Measurements from ENCODE around the gene ACE. TPM values are rescaled to one million over a fixed set of nuclear protein-coding genes. Genes with fewer than 3 reads are reported as not detected.

Gene ACE
- total RNA-seq, 1 donor from 2014 or later = 21.4 TPM

GRCh38 chr17:63514974-63515373 lies 38.1 kb downstream of the ACE start:
- DNase-seq (ENCODE audit: low read depth in 2 of 2) = no peak

GRCh38 chr17:63515426-63515825 lies 38.6 kb downstream of the ACE start:
- no peak for DNase-seq (ENCODE audit: low read depth in 2 of 2)

GRCh38 chr17:63516910-63517824 lies 40.3 kb downstream of the ACE start:
- DNase-seq (ENCODE audit: low read depth in 2 of 2) = no peak

GRCh38 chr17:63517825-63518534 lies 41.1 kb downstream of the ACE start:
- DNase-seq (ENCODE audit: low read depth in 2 of 2) = no peak

GRCh38 chr17:63519116-63519881 lies 42.4 kb downstream of the ACE start:
- no peak for DNase-seq (ENCODE audit: low read depth in 2 of 2)

GRCh38 chr17:63519972-63520882 lies 43.4 kb downstream of the ACE start:
- no peak for DNase-seq (ENCODE audit: low read depth in 2 of 2)

GRCh38 chr17:63523253-63523855 lies 46.5 kb downstream of the ACE start, which contains the start of gene KCNH6:
Gene KCNH6 (plus strand): TSS chr17:63523358. CDS start chr17:63523414, 56 bp downstream.
- DNase-seq (ENCODE audit: low read depth in 2 of 2) = no peak

GRCh38 chr17:63524051-63524450 lies 47.2 kb downstream of the ACE start:
- DNase-seq (ENCODE audit: low read depth in 2 of 2) = no peak

GRCh38 chr17:63525190-63525946 lies 48.5 kb downstream of the ACE start:
- no peak for DNase-seq (ENCODE audit: low read depth in 2 of 2)

GRCh38 chr17:63526861-63527260 lies 50.0 kb downstream of the ACE start:
- DNase-seq (ENCODE audit: low read depth in 2 of 2) = no peak

GRCh38 chr17:63528183-63528582 lies 51.3 kb downstream of the ACE start:
- DNase-seq (ENCODE audit: low read depth in 2 of 2) = no peak

GRCh38 chr17:63529711-63530556 lies 53.1 kb downstream of the ACE start:
- DNase-seq (ENCODE audit: low read depth in 2 of 2) = no peak

- no peak for DNase-seq (ENCODE audit: low read depth in 2 of 2)
Observed at GRCh38 chr17:63530557-63531021, 53.7 kb downstream of the ACE start.

- DNase-seq (ENCODE audit: low read depth in 2 of 2) = no peak
Observed at GRCh38 chr17:63531022-63531965, 54.4 kb downstream of the ACE start.

GRCh38 chr17:63533433-63534077 lies 56.7 kb downstream of the ACE start:
- no peak for DNase-seq (ENCODE audit: low read depth in 2 of 2)

GRCh38 chr17:63534078-63534570 lies 57.3 kb downstream of the ACE start:
- no peak for DNase-seq (ENCODE audit: low read depth in 2 of 2)
